ENCODE measurements around the gene PDE4D.
"Not testable (repeated sequence)": the region's sequence is repeated elsewhere in the genome, so short reads cannot be mapped to it uniquely, and the experiment has no call there.

Gene PDE4D

DNA sequence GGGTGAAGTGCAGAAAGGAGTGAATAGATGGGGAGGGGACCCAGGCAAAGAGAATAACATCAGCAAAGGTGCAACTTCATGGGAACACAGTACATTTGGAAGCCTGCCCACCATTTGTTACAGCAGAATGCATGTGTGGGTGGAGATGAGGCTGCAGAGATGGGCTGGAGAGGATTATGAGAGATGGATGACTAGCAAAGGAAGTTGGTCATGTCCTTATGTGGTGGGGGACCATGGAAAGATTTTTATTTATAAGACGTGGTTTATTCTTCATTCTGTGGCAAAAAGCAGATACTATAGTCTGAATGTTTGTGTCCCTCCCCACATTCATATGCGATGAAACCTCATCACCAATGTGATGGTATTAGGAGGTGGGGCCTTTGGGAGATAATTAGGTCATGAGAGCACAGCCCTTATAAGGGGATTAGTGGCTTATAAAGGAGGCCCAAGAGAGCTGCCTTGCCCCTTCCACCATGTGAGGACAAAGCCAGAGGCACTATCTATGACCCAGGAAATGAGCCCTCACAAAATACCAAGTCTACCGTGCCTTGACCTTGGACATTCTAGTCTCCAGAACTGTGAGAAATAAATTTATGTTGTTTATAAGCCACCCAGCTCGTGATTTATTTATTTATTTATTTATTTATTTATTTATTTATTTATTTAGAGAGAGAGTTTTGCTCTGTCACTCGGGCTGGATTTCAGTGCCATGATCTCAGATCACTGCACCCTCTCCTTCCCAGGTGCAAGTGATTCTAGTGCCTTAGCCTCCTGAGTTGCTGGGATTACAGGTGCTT is 827.0 kb downstream of the PDE4D start:
- DNase-seq (ENCODE audit: low read depth), result no peak

DNA sequence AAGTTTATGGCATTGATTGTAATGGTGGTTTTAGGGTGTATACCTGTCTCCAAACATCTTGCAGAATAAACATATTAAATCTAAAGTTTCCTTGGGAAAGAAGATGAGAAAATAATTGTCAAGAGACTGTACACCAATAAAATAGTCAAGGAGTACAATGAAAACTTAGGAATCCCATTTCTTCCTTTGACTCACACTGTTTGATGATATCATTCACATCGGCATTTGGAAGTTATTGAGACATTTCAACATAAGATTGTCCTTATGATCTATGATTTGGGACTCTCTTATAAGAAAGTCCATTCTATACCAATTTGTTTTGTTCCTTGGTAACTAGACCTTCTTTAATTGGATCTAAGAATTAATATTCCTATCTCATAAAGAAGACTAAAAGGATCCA is 828.0 kb downstream of the PDE4D start:
- DNase-seq (ENCODE audit: low read depth), result no peak

DNA sequence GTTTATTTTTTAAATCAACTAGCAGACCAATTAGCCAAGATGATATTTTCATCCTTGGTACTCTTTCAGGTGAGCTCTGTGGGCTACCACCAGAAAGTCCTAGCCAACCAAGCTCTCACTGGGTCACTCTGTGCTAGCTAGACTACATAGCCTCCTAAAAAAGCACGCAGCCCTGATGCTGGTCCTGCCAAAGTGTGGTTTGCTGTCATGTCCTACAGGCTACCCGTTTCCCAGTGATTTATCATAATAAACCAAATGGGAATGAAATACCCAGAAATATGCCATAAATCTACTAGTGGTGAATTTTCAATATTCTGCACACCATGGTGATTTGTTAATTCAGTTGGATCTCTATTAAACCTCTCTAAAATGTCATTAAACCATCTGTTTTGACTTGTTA is 829.2 kb downstream of the PDE4D start:
- DNase-seq (ENCODE audit: low read depth), result no peak

DNA sequence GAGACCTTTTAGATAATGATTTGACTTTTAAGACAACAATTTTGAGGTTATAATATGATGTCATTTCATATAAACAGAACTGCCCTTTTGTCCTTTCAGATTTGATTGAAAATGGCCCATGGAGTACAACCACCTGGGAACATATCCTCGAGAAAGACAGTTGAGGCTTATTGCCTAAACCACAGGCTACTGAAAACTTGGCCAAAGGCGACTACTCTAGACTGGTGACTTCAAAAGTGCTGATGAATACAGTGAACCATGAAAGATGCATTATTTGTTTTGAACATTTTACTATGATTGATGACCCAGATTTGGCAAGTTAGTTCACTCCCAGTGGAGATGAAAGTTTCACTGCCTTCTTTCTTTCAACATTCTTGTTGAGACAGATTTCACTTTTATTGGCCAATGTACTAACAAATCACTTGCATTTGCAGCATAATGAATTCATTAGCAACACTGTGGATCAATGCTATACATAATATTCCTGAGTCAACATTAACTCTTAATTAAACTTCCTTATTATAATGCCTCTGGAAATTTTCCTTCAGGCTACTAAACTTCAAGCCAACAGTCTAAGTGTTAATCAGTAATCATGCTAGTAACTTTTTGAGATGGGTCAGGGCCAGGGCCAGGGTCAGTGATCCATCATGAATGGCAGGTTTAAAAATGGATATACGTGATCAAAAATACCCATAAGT is 830.4 kb downstream of the PDE4D start:
- DNase-seq (ENCODE audit: low read depth), result no peak

DNA sequence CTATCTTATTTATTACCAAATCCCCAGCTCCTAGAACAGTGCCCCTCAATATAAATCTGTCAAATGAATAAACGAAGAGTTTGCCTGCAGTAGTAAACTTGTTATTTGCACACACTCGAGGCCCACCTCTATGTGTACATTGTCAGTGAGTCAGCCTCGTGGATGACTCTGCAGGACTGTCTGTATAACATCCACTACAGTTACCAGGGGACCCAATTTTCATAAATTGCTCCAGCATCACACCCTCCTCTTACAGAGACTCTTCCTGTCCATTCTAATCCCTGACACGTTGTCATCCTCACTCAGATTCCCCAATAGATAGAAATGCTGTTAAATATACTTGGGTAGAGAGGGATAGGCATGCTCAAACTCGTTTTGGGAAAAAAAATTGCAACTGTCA is 832.1 kb downstream of the PDE4D start:
- no peak for DNase-seq (ENCODE audit: low read depth)

DNA sequence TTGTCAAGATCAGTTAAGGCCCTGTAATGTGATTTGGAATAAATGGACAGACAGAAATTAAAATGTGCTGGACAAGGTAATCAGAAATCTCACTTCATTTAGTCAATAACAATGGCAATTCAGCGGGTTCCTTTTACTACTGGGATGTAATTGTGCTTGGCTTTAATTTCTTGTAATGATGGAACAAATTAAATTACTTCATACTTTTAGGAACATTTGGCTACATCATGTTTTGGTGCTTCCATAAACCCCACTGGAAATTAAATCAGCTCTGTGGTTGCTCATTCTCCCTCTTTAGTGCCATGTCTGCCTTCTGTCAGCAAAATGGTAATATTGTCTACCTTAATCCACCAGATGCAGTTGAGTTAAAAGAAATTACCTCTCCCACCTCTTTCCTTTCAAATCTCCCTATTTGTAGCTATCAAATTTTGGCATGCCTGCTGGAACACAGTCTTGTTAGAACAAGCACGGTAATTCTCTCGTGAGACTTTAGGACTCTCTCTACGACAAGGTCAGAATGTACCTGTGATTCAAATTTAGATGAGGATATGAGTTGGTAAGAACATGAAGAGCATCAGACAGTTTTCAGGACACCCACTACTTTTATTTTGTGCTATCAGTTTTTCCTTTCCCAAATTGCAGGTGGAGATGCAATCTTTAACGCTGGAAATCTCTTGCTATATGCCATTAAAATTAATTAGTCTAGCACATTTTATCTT is 834.4 kb downstream of the PDE4D start:
- no peak for DNase-seq (ENCODE audit: low read depth)

DNA sequence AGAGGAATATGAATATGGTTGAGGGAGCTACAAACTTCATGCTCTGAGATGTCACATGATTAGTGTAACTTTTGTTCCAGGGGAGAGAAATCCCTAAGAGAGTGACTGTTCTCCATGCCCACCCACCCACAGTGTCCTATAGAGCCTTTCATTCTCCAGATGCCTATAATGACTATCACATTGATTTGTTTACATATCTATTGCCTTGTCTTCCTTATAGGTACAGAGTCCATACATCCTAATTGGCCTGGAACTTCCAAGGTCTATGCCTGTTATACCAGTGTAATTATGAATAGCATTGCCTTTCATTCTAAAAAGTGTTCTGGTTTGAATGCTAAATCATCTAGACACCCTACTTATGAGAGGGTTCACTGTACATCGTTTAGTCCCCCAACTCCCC is 835.3 kb downstream of the PDE4D start:
- no peak for DNase-seq (ENCODE audit: low read depth)

DNA sequence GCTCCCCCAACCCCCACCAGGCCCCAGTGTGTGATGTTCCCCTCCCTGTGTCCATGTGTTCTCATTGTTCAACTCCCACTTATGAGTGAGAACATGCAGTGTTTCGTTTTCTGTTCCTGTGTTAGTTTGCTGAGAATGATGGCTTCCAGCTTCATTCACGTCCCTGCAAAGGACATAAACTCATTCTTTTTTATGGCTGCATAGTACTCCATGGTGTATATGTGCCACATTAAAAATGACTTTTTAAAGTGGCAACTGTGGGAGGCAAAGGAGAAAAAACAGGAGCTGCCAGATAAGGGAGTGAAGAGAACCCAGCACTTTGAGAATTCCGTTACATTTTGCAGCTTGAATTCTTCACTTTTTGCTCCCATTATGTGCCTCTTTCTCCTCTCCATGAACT is 836.9 kb downstream of the PDE4D start:
- DNase-seq (ENCODE audit: low read depth), result not testable (repeated sequence)

DNA sequence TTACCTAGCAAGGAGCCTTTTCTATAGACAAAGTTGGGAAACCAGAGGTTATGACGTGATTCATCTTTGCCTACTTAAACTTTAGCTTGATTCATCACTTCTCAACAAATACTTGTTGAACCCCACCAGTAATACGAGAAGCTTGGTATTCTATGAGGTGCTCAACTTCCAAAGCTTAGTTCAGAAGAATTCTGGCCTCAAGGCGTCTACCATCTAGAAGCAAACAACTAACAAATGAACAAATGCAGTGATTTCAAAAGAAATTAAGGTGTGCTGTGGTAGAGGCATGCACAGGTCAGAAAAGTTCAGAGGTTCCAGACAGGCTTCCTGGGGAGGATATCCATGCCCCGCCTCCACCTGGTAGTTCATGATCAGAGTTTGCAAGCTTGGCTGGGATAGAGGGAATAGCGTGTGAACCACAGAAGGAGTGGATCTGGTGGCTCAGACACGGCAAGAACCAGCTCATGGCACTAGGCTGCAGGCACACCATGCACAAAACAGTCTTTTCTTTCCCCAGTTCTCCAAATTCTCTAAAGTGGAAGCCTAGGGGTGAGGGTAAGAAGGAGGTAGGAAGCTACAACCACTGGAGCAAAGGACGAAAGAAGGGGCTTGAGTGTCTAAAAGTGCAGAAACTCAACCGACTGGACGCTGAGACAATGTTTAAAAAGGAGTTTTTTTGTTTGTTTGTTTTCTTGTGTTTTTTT is 837.6 kb downstream of the PDE4D start:
- no peak for DNase-seq (ENCODE audit: low read depth)

DNA sequence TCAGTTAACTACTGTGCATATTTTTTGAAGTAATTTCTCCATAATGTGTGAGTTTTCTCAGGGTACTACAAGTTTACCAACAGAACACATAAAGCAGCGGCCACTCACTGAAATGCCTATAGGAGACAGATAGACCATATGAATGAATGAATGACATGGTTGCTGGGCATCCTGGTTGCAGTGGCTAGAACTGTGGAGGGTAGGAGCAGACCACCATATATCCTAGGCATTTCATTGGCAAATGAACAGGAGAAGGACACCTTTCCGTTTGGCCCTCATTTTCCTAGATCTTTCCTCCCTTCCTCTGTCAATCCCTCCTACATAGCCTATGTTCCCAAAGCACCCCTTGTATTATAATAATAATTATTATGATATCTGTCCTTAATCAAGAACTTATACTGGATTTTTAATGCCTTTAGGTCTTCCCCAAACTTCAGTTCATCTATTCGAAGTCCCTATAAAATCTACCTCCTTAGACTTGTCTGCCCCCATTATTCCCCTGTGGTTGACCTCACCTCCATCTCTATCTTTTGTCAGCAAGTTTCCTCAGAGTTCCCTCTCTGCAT is 838.5 kb downstream of the PDE4D start:
- DNase-seq (ENCODE audit: low read depth), result no peak

DNA sequence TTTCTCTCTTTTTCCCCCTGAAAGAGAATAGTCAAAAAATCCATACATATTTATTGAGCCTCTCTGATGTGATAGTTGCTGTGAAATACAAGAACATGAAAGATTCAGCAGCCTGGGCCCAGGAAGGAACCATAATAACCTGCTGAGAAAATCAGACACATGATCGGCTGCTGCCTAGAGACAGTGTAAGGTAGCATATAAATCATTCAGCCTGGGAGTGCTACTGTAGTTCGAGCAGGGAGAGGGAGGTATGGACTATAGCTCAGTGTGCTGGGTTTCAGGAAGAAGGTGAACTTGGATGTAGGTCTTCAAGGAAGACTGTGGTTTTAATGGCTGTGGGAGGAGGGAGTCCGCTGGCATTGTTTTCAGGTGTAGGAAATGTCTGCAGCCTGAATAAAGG is 841.6 kb downstream of the PDE4D start:
- no peak for DNase-seq (ENCODE audit: low read depth)

DNA sequence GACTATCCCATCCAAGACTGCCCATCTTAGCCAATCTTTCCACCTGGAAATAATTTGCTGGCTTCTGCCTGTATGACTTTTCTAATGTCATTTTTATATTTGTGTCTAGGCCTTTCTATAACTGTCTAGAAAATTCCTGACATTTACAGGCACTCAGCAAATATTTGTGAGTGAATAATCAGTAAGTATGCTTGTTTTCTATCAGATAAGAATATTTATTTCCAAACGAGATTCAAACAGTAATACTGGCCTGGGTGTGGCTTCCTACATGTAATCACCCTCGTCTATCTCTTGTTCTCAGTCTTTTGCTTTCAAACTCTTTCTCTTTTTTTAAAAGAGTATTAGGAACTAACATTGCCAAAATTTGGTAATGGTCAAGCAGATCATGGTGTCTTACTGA is 844.4 kb downstream of the PDE4D start:
- no peak for DNase-seq (ENCODE audit: low read depth)

DNA sequence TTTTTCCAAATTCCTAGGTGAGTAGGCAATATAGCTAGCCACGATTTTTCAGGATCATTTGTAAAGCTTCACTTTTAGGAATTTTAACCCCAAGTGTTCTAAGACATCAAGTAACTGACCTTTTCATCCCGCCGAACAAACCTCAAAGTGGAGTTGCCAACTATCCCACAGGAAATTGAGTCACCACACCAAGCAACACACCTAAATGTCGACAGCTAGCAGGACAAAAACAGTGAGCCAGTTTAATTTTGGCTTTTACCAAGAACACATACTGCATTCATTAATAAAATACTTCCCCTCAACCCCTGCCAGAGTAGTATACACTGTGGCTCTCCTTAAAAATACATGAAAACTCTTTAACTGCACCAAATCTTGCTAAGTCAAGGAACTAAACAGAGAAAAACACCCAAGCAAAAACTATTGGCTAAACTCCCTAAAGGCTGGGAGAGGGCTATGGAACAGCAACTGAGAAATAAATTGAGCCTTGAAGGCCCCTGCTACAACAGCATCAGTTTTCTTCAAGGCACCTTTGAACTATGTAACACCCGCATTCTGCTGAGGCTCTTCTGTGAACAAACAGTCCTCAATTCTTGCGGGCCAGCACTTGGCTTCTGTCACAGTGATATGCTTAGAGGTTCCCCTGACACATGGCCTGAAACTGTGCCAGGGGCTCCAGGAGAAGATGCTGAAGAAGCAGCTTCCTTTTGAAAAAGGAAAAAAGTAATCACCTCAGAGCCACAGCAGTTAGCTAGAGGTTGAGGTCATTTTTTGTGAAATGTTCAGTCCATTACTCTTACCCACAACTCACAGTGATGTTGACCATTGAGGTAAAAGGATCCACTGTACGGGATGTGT is 851.1 kb downstream of the PDE4D start:
- DNase-seq (ENCODE audit: low read depth), result no peak

DNA sequence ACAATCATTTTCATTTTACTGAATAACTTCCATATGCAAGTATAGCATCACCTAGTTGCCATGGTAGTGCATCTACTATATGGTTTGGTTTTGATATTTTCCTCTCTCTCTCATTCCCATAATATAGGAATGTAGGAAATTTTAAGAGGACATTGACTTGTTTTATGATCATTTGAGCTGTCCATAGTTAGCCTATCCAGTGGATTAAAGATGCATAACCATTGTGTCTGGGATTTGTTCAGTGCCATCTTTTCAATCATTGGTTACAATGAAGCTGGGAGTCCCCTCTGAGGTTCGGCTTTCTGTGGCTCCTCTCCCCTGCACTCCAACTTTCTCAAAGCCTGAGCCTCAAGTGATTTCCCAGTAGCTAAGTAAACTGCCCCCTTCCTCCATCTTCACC is 852.2 kb downstream of the PDE4D start:
- DNase-seq (ENCODE audit: low read depth), result no peak

DNA sequence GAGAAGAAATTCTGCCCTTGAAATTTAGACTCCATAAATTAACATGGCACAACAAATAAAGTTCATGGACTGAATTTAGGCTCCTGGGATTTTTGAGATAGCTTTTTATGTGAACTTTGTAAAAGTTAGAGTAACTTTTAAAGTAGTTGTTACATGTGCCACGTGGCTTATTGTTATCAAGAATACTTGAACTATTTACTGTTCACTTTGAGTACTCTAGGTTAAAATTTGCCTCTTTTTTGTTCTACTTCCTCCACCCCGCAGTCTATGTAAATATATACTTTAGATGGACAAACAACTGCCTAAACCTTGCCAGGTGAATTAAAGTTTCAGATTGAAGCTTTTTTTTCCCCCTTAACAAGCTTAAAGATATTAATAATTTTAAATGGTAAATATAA is 852.7 kb downstream of the PDE4D start:
- no peak for DNase-seq (ENCODE audit: low read depth)

DNA sequence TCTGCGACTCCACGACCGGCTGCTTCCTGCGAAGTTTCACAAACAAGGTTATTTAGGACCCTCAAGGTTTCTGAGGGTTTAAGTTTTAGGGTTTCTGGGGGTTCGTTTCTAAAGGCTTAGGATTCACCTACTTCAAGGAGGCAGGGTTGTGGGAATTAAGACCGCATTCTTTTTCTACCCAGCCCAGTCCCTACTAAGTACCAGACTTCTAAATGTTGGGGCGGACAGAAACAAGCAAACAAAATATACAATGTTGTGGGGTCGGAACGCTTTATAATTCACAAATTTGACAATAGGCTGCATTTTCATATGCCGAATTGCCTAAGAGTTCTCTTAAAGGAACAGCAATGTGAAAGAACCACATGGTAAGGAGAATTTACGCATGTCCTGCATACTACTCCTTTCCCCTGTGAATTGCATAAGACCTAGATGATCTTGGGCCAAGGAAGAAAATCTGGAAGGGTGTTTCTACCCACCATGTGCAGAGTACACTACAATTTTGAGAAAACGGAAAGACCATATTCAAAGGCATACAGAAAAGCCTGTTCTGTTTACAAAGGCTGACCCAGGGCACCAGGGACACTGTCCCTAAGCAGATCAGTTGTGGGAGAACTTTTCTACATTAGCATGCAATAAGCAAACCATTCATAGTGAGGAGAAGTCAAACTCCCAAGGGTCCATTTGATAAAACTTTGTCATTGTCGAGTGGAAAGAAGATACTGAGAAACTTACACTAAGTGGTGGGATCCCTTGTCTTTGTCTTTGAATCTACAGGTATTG is 853.3 kb downstream of the PDE4D start:
- DNase-seq (ENCODE audit: low read depth), result no peak

DNA sequence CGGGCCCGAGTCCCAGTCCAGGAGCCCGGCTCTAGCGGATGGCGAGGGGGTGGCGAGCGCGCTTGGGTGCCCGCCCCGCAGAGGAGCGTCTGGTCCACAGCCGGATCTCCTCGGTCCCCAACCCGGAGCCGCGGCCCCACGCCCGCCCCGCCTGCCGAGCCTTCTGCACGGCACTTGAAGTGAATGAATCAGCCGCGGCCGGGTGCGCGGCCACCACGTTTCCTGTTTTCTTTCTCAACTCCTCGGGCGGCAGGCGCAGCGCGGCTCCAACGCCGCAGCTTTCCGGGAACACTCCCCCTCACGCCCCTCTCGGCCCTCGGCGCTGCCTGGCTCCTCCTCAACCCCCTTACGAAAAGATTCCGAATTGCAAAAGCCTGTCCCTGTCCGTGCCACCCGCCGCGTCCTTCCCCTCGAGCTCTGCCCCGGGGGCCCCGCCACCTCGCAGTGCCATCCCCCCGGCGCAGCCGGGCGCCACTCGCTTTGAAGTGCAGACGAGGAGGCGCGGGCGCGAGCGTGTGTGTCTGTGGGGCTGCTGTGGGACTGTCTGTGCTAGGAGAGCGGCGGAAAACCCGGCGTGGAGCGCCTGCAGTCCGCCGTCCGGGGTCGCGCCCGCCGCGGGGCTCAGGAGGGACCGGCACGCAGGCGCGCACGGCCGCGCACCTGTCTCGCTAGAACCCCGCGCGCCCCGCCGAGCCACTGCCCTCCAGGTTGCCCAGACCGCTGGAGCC is 854.1 kb downstream of the PDE4D start:
- peak; percentile 79 for DNase-seq (ENCODE audit: low read depth)

DNA sequence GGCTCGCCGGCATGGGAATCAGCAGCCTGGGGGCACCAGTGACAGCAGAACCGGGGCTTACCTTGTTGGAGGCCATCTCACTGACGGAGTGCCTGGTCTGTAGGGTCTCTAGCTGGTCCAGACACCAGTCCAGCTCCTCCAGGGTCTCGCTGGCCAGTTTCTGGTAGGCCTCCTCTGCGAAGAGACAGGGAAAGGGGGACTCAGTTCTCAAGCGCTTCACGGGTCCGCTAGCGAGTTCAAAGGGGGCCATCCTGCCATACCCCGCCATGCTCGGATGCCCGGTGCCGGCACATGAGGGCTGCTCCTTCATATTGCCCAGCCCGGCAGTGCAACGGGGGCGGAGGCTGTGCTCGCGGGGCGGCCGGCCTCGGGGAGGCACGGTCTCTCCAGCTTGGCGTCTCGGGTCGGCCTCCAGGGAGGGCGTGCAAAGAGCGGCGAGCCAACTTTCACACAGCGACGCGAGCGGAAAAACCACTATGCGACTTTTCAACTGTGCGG is 854.7 kb downstream of the PDE4D start:
- DNase-seq (ENCODE audit: low read depth), result no peak

All from activated T-cell treated with anti-CD3 and anti-CD28 coated beads for 24 hours (primary cell).